ENCODE results near the gene MRPL17.

- TF ChIP-seq CTCF (IDR thresholded peaks at IDR 0.05; ENCODE audit: insufficient read depth, low read depth, low read length) (no peak), EZH2 (IDR thresholded peaks at IDR 0.05; ENCODE audit: insufficient read depth, low read length) (no peak)
These were observed 50.7 kb downstream of the MRPL17 start for GRCh38 chr11:6632116-6633073.

Data from astrocyte (in vitro differentiated cells and primary cell).